ENCODE results near the gene TBCD. TPM values are rescaled to one million over a fixed set of nuclear protein-coding genes. Genes with fewer than 3 reads are reported as not detected.

TBCD gene
- total RNA-seq (2014; rRNA removed; shearing (Covaris generic)) = 172 and 181 TPM in 2 replicates

DNA sequence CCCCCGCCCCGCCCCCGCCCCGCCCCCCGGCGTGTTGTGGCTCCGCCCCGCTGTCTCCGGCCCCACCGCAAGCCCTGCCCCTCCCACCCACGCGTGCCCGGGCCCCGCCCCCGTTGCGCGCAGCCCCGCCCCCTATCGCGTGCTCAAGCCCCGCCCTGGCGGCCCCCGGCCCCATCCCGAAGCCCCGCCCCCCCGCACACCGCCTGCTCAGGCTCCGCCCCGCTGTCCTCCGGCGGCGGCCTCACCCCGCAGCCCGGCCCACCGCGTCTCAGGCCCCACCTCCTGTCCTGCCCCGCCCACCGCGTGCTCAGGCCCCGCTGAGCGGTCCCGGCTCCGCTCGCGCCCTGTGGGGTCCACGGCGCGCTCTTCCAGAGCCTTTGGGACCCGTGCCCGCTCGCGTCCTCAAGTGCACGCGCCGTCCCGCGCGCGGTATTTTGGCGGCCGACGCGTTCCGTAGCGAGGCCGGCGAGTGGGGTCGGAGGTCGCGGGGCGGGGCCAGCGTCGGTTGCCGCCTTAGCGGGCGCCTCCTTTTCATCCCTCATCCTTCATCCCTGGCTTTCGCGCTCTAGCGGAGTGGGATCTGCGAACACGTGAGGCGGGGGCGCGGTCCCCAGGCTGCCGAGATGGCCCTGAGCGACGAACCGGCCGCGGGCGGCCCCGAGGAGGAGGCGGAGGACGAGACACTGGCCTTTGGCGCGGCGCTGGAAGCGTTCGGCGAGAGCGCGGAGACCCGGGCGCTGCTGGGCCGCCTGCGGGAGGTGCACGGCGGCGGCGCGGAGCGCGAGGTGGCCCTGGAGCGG is at the start of gene TBCD:
Gene TBCD, plus strand, starts transcription at position 495 of the 800 bp plus-strand sequence. Its CDS starts 129 bp downstream, at position 624.
- peak; percentile 95 to 97 for DNase-seq
- H3K4me3 ChIP-seq = peak within 1 kb of the TSS; percentile 91
- H3K27me3 ChIP-seq = no peaks in the 10 kb centered on the region
- no peaks in the 10 kb centered on the region; the same call in 1 of the 2 replicates for H3K9me3 ChIP-seq (replicated peaks)
- peaks cover 6% of the 10 kb centered on the region for H3K36me3 ChIP-seq
- peak within 1 kb of the TSS; percentile 73 for H3K27ac ChIP-seq
- peaks cover 3% of the 10 kb centered on the region; the same call in 1 of the 2 replicates for H3K4me1 ChIP-seq

DNA sequence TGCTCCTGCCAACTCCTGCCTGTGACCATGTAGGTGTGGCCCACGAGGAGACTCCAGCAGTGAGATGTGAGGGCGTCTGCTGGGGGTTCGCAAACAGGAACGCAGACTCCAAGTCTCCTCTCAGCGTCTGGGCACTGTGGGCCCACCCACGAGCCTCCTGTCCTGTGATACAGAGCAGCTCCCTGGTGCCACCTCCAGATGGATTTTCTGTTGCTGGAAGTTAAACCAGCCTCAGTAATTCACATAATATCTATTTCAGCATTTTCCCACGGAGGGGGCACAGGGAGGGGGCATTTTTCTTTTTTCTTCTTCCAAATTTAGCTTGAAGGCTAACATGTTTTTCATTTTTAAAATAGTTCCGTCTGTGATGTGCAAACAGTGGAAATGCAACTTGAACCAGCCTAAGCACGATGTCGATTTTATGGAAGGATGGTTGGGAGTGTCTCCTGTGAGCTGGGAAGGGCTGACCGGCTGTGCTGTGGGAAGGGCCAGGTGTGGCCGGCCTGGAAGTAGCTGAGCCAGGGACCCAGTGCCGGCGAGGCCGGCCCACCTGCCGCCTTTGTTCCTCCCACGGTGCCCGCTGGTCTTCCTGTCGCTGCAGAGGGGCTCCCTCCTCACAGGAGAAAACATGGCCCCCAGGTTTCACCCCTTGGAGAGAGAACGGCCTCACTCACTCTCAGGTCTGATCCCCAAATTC is 49.5 kb upstream of the TBCD start:
- no peaks in the 10 kb centered on the region for H3K9me3 ChIP-seq (replicated peaks)
- H3K4me3 ChIP-seq = no peak overlapping the region
- H3K27me3 ChIP-seq = peaks cover 10% of the 10 kb centered on the region; the same call in 1 of the 2 replicates
- DNase-seq = no peak
- H3K27ac ChIP-seq = no peak overlapping the region
- peaks cover 26% of the 10 kb centered on the region for H3K4me1 ChIP-seq
- no peaks in the 10 kb centered on the region for H3K36me3 ChIP-seq

DNA sequence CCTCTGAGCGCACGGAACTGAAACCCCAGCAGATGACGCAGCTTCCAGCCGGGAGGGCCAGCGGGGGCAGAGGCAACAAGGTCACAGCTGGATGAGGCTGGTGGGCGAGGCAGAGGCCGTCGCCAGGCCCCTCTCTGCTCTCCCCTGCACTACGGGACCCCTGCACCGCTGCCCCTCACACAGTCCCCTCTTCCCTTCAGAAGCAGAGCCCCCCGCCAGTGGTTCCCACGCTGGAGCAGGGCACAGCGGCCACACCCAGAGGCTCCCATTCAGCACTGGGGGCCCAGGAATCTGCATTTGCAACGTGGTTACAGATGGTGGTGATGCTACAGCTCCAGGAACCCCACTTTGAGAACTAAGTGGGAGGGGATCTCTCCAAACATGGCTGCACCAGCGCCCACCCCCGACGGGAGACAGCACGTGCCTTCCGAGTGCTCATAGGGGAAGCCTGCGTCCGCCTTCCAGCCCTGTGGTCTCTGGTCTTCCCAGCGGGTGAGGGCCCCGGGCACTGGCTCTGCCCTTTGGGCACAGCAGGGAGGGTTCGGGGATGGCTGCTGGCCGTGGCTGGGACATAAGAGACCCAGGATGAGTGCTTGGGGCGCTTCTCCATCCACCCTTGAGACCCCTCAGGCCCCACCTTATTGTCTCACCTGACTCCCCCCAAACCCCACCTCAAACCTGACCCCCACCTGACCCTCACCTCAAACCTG is 48.7 kb upstream of the TBCD start:
- peaks cover 32% of the 10 kb centered on the region for H3K4me1 ChIP-seq

DNA sequence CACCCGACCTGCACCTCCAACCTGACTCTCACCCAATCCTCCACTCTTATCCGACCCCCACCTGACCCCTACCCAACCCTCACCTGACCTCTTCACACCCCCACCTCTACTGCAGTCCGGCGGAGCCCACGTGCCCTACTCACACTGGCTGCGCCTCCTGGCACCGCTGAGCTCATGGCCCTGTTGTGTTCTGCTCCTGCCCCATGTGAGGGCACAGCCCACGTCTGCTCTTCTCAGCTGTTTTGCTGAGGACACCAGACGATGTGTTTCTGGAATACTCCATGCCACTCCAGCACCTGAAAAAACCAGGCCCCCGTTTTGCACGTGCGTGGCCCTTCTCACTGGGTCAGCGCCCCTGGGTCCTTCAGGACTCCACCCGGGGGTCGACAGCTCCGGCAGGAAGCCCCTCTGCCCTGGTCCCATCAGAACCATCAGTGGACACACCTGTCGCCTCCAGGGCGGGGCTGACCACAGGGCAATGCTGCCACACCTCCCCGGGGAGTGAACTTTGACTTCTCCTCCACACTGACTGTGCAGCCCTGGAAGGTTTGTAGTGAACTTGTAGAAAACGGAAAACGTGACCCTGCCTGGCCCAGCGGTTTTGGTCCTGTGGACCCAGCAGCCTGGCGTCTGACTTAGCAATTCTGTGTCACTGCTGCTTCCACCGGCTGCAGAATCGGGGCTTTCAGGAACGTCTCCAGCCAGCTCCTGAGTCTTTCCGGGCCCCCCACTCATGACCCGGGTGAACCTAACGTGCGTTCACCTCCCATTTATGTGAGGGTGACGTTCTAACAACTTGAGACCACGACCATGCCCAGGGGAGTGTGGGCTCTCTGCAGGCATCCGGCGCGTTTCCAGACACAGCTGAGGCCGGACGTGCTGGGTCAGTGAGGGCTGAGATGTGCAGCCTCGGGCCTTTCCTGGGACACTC is 47.7 kb upstream of the TBCD start:
- H3K4me3 ChIP-seq = no peak overlapping the region
- no peak overlapping the region for H3K27ac ChIP-seq
- no peaks in the 10 kb centered on the region for H3K9me3 ChIP-seq (replicated peaks)
- no peaks in the 10 kb centered on the region for H3K36me3 ChIP-seq
- H3K27me3 ChIP-seq = peaks cover 10% of the 10 kb centered on the region; the same call in 1 of the 2 replicates
- peaks cover 35% of the 10 kb centered on the region for H3K4me1 ChIP-seq
- DNase-seq = peak in 1 of 2 experiments; percentile 49

More for the DNA sequence above, 48.7 kb upstream of the TBCD start:
- Histone ChIP-seq H3K27ac (no peak overlapping the region), H3K27me3 (peaks cover 10% of the 10 kb centered on the region; the same call in 1 of the 2 replicates), H3K4me3 (no peak overlapping the region), H3K9me3 (replicated peaks) (no peaks in the 10 kb centered on the region), H3K36me3 (no peaks in the 10 kb centered on the region)
- no peak for DNase-seq

DNA sequence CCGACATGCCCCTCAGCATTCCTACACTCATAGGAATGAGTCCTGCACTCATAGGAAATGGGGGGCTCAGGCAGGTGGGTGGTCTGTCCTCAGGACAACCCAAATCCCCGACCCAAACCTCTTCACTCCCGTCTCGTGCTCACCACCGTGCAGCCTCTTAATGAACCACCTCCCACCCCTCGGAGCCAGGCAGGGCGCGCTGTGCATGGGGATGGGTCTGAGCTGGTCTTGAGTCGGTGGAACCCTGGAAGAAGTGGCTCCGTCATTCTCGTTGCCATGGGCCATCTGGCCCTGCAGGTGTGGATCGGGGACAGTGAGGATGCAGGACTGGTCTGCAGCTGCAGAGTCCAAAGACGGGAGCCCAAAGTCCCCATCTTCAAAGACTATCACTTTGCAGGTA is 47.0 kb upstream of the TBCD start:
- H3K4me3 ChIP-seq = no peak overlapping the region
- H3K27me3 ChIP-seq = peaks cover 10% of the 10 kb centered on the region; the same call in 1 of the 2 replicates
- H3K27ac ChIP-seq = no peak overlapping the region
- no peak for DNase-seq
- H3K4me1 ChIP-seq = peaks cover 40% of the 10 kb centered on the region
- no peaks in the 10 kb centered on the region for H3K9me3 ChIP-seq (replicated peaks)
- no peaks in the 10 kb centered on the region for H3K36me3 ChIP-seq

DNA sequence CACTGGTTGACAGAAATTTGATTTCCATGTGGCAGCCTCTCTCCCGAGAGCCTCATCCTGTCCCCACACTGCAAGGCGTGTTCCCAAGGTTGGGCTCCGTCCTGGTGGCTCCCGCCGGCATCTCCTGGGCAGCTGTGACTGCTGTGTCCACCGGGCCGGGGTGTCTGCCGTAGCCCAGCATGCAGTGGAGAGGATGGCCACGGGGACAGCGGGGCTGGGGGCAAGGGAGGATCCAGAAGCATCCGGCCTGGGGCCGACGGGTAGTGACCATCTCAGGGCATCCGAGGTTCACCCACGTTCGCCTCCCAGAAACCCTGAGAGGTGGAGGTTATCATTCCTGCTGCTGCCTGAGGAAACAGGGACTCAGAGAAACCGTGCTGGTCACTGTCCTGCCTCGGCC is 46.1 kb upstream of the TBCD start:
- H3K36me3 ChIP-seq = no peaks in the 10 kb centered on the region
- no peaks in the 10 kb centered on the region for H3K9me3 ChIP-seq (replicated peaks)
- no peak overlapping the region for H3K4me3 ChIP-seq
- H3K27ac ChIP-seq = no peak overlapping the region
- peaks cover 49% of the 10 kb centered on the region for H3K4me1 ChIP-seq
- peaks cover 10% of the 10 kb centered on the region; the same call in 1 of the 2 replicates for H3K27me3 ChIP-seq
- no peak for DNase-seq

DNA sequence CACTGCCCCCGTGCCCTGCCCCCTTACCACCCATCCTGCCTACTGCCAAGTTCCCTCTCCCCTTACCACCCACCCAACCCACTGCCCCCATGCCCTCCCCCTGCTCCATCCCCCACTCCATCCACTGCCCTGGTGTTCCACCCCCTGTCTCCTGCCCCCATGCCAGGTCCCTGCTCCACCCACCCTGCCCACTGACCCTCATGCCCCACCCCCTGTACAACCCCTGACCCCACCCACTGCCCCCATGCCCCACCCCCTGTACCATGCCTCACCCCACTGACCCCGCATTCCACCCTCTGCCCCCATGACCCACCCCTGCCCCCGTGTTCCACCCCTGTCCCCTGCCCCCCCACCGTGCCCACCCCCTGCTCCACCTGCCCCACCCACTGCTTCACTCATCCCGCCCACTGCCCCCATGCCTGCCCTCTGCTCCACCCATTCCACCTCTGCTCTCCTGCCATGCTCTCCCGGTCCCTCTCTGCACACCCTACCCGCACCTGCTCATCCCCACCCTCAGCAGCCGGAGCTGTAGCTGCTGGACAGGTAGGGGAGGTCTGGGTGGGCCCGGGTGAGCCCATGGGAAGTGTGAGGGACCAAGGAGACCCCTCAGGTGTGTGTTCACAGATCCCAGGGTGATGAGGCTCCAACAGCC is 42.7 kb upstream of the TBCD start:
- no peaks in the 10 kb centered on the region for H3K27me3 ChIP-seq
- no peak for DNase-seq
- H3K4me1 ChIP-seq = peaks cover 37% of the 10 kb centered on the region
- no peak overlapping the region; the same call in 1 of the 2 replicates for H3K27ac ChIP-seq
- no peak overlapping the region for H3K4me3 ChIP-seq
- H3K9me3 ChIP-seq (replicated peaks) = no peaks in the 10 kb centered on the region
- H3K36me3 ChIP-seq = no peaks in the 10 kb centered on the region

DNA sequence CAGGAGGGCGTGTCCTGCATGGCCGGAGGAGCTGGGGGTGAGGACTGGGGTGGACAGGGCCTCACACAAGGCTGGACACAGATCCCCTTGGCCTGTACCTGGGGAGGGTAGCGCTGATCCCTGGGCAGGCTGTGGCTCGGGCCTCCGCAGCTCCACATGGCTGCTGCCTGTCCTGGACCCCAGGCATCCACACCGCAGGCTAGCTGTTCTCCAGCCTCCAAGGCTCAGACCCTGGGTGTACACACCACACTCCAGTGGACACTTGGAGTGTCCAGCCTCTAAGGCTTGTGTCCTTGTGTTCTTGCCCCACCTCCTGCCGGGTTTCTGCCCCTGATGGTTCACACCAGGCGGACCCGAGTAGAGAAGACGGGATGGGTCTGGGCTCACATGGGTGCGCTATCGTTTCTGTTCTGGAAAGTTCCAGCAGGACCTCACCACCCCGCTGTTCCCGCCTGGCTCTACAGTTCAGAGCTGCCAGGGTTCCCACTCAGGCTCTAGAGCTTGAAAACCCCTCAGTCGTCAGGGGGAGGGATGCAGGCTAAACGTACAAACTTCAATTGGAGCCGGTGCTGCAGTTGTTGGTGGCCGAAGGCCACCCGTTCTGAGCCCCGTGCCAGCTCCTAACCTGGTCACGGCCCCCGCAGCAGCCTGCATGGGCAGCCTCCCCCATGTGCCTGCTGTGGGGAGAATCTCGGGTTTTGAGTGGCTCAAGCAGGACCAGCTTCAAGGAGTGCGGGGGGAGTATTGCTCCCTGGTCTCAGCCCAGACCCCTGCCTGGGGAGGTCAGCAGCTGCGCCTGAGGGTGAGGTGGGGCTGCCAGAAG is 42.0 kb upstream of the TBCD start:
- peak; percentile 35 to 60 for DNase-seq
- Histone ChIP-seq H3K36me3 (no peaks in the 10 kb centered on the region), H3K4me1 (peaks cover 29% of the 10 kb centered on the region), H3K4me3 (no peak overlapping the region), H3K9me3 (replicated peaks) (no peaks in the 10 kb centered on the region), H3K27me3 (no peaks in the 10 kb centered on the region), H3K27ac (peak overlapping the region; percentile 46)

DNA sequence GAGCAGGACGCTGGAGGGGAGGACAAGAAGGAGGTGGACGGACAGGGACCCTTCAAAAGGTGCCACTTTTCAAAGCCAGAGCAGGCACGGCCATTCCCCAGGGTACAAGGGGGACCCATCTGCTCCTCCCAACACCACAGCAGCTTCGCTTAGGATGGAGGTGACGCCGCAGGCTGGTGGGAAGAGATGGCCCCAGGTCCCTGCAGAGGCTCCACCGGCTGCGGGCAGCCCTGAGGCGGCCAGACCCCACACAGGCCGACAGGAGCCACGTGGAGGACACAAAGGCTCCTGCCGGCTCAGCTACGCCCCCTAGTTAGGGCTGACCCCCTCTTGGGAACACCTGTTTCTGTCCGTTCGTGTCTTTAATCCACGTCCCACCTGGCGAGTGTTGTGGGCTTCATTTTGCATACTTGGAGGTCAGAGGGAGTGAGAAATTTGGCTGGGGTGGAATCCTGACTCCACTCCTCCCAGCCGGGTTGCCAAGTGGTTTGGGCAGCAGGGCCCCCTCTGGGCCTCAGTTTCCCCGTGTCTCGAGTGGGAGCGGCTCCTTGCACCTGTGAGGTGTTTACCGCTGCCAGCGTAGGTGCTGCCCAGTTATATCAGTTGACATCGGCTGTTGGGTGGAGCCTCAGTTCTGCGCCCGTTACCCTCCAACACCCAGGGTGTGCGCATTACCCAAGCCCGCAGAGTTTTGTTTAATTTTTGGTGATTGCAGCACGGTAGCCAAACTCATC is 41.2 kb upstream of the TBCD start:
- Histone ChIP-seq H3K27me3 (no peaks in the 10 kb centered on the region), H3K9me3 (replicated peaks) (no peaks in the 10 kb centered on the region), H3K4me1 (peaks cover 28% of the 10 kb centered on the region), H3K36me3 (no peaks in the 10 kb centered on the region), H3K27ac (peak overlapping the region; percentile 46), H3K4me3 (no peak overlapping the region)
- peak; percentile 95 to 98 for DNase-seq

DNA sequence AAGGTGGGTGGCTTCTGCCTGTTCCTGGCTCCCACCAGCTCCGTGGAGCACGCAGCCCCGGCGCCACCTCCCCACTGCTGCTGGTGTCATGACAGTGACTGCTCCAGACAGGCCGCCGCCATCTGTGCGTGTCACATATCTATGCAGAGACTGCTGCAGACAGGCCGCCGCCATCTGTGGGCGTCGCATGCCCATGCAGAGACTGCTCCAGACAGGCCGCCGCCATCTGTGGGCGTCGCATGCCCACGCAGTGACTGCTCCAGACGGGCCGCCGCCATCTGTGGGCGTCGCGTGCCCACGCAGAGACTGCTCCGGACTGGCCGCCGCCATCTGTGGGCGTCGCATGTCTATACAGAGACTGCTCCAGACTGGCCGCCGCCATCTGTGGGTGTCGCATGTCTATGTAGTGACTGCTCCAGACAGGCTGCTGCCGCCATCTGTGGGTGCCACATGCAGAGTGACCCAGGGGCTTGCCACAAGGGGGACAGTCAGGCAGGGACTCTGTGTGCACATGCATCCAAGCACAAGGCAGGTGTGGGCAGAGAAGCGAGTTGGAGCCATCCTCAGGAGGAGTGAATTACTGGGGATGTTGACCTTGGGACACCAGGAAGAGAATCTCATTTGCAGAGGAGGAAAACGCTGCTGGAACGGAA is 38.7 kb upstream of the TBCD start:
- peaks cover 23% of the 10 kb centered on the region for H3K4me1 ChIP-seq
- no peak for DNase-seq
- no peaks in the 10 kb centered on the region; the same call in 1 of the 2 replicates for H3K36me3 ChIP-seq
- H3K27ac ChIP-seq = no peak overlapping the region
- H3K4me3 ChIP-seq = no peak overlapping the region
- H3K27me3 ChIP-seq = no peaks in the 10 kb centered on the region
- no peaks in the 10 kb centered on the region for H3K9me3 ChIP-seq (replicated peaks)

DNA sequence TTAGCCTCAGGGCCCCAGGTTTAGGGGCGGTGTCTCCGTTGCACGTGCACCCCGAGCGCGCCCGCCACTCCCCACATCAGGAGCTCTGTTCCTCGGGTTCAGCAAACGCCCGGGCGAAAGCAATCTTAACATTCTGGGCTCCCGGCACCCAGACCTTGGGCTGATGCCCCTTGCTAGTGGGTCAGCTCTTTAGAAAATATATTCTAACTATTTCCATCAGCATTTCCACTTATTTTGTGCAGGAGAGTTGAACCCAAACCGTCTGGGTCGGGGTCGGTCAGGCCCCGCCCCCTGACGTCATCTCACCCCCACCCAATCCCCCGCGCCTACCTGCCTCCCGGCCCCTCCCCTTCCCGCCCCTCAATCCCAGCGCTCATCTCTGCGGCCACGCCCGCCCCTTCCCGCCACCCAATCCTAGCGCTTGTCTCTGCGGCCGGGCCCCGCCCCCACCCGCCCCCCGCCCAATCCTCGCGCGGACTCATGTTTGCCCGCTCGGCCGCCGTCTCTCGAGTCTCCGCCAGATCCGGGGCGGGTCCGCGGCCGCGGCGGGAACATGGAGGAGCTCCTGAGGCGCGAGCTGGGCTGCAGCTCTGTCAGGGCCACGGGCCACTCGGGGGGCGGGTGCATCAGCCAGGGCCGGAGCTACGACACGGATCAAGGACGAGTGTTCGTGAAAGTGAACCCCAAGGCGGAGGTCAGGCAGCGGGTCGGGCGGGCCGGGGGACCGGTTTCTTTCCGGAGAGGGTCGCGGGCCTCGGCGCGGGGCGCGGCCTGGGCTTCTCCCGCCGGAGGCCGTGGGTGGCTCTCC is 35.5 kb upstream of the TBCD start, which contains the start of gene FN3KRP:
Gene FN3KRP, plus strand, starts transcription at position 504 of the 808 bp plus-strand sequence. Its CDS starts 50 bp downstream, at position 554.
- Histone ChIP-seq H3K36me3 (peaks cover 27% of the 10 kb centered on the region), H3K4me3 (peak within 1 kb of the TSS; percentile 93), H3K4me1 (peaks cover 3% of the 10 kb centered on the region), H3K27ac (peak within 1 kb of the TSS; percentile 70), H3K27me3 (no peaks in the 10 kb centered on the region), H3K9me3 (replicated peaks) (no peaks in the 10 kb centered on the region)
- DNase-seq = peak; percentile 100

Data from SJCRH30 (cell line).